Esophagus (tissue), 2 donors: ENCODE data around the gene SIN3A. TPM values are rescaled to one million over a fixed set of nuclear protein-coding genes. Genes with fewer than 3 reads are reported as not detected.
"Not testable (repeated sequence)": the region's sequence is repeated elsewhere in the genome, so short reads cannot be mapped to it uniquely, and the experiment has no call there.

ENCODE experiments used
- H3K27ac ChIP-seq, 2 donors: one replicate each; pipeline ENCODE4 v1.5.1; 2013; ENCODE audit warnings: low read depth in 2 of 2, mild to moderate bottlenecking in 2 of 2, inconsistent platforms in 1 of 2, low read length in 1 of 2, moderate library complexity in 1 of 2
- H3K27me3 ChIP-seq, 2 donors: one replicate each; pipeline ENCODE4 v1.6.1; 2013; ENCODE audit warnings: low read length in 2 of 2, control low read depth in 1 of 2, mild to moderate bottlenecking in 1 of 2; ENCODE audit not compliant: insufficient read depth in 2 of 2, control insufficient read depth in 1 of 2
- H3K36me3 ChIP-seq, 2 donors: one replicate each; pipeline ENCODE4 v1.6.1; 2013; ENCODE audit warnings: low read length in 1 of 2; ENCODE audit not compliant: control insufficient read depth in 2 of 2, insufficient read depth in 2 of 2
- H3K4me1 ChIP-seq, 2 donors: one replicate each; pipeline ENCODE4 v1.6.1; 2013; ENCODE audit warnings: low read length in 1 of 2; ENCODE audit not compliant: control insufficient read depth in 2 of 2, insufficient read depth in 2 of 2
- H3K4me3 ChIP-seq, 2 donors: one replicate each; pipeline ENCODE4 v1.5.1; 2013; ENCODE audit warnings: low read length in 2 of 2, mild to moderate bottlenecking in 2 of 2, low read depth in 1 of 2, moderate library complexity in 1 of 2
- H3K9me3 ChIP-seq, 2 donors: one replicate each; pipeline ENCODE4 v1.6.1; 2013; ENCODE audit warnings: mild to moderate bottlenecking in 2 of 2, low read depth in 1 of 2, low read length in 1 of 2, moderate library complexity in 1 of 2; ENCODE audit not compliant: control insufficient read depth in 2 of 2, insufficient read depth in 1 of 2
- WGBS, 2 donors: extraction: QIAGEN DNeasy Blood & Tissue Kit; methylation state at CpG; one replicate each; pipeline ENCODE4 v1.1.7; 2013; 5-methylcytosine and 5-hydroxymethylcytosine counted together
- polyA plus RNA-seq, 2 donors: library from polyadenylated mRNA; stranded (reverse); fragments of 200-250 nt; gene quantifications; one replicate each; pipeline ENCODE4 v1.2.3, GENCODE V29; 2013
- donor health status: healthy with polysubstance abuse.
- donor health status: Bipolar disorder and iron deficiency.

SIN3A gene
- polyA plus RNA-seq: 10 to 100 TPM in 1 of 2 donors, 1 to 10 TPM in 1; 7.2 to 10.4 TPM

GRCh38 chr15:75451674-75452363, at the start of gene SIN3A:
Gene SIN3A (minus strand): TSS chr15:75451690. CDS start chr15:75430375, 21,315 bp downstream.
- H3K4me1 ChIP-seq: peaks cover 0 to 6% of the 10 kb centered on the region in 2 donors
- 1% methylated on average over 34 to 39 of the region's 39 CpGs for WGBS, 2 donors
- H3K9me3 ChIP-seq: no peaks in the 10 kb centered on the region
- peak within 1 kb of the TSS; percentile 71 to 82 for H3K4me3 ChIP-seq
- H3K27me3 ChIP-seq: no peaks in the 10 kb centered on the region
- H3K27ac ChIP-seq: peak within 1 kb of the TSS; percentile 98 to 100
- H3K36me3 ChIP-seq: no peaks in the 10 kb centered on the region

- Histone ChIP-seq H3K27me3 (no peaks in the 10 kb centered on the region), H3K9me3 (no peaks in the 10 kb centered on the region), H3K27ac (no peak overlapping the region), H3K4me1 (no peaks in the 10 kb centered on the region), H3K4me3 (no peak overlapping the region), H3K36me3 (no peaks in the 10 kb centered on the region)
- WGBS, 2 donors: 92 to 93% methylated on average over 4 of the region's 4 CpGs
These were observed 42.2 kb upstream of the SIN3A start for GRCh38 chr15:75493732-75494131.

GRCh38 chr15:75483961-75484360, 32.5 kb upstream of the SIN3A start:
- no peak overlapping the region for H3K27ac ChIP-seq

GRCh38 chr15:75483556-75483955, 32.1 kb upstream of the SIN3A start:
- H3K4me3 ChIP-seq, H3K4me1 ChIP-seq, H3K27me3 ChIP-seq, H3K27ac ChIP-seq, H3K36me3 ChIP-seq, H3K9me3 ChIP-seq: not testable (repeated sequence)
- 84 to 89% methylated on average over 5 of the region's 5 CpGs for WGBS, 2 donors

More at GRCh38 chr15:75483961-75484360, 32.5 kb upstream of the SIN3A start:
- H3K9me3 ChIP-seq: no peaks in the 10 kb centered on the region
- no peak overlapping the region for H3K4me3 ChIP-seq
- WGBS, 2 donors: 72 to 81% methylated on average over 1 of the region's 1 CpG
- no peaks in the 10 kb centered on the region for H3K4me1 ChIP-seq
- no peaks in the 10 kb centered on the region for H3K27me3 ChIP-seq
- no peaks in the 10 kb centered on the region for H3K36me3 ChIP-seq

GRCh38 chr15:75483106-75483505, 31.6 kb upstream of the SIN3A start:
- Histone ChIP-seq H3K27ac (no peak overlapping the region), H3K4me3 (no peak overlapping the region), H3K4me1 (no peaks in the 10 kb centered on the region), H3K27me3 (no peaks in the 10 kb centered on the region), H3K36me3 (no peaks in the 10 kb centered on the region), H3K9me3 (no peaks in the 10 kb centered on the region)
- WGBS, 2 donors: 97 to 100% methylated on average over 1 of the region's 1 CpG

GRCh38 chr15:75480463-75480862, 29.0 kb upstream of the SIN3A start:
- H3K9me3 ChIP-seq, H3K27me3 ChIP-seq, H3K4me3 ChIP-seq, H3K27ac ChIP-seq, H3K4me1 ChIP-seq, H3K36me3 ChIP-seq: not testable (repeated sequence)
- WGBS, 2 donors: 97 to 98% methylated on average over 40 to 54 of the region's 54 CpGs

- H3K9me3 ChIP-seq: no peaks in the 10 kb centered on the region
- no peaks in the 10 kb centered on the region for H3K36me3 ChIP-seq
- WGBS, 2 donors: 69 to 78% methylated on average over 2 of the region's 2 CpGs
- H3K4me3 ChIP-seq: no peak overlapping the region
- no peak overlapping the region for H3K27ac ChIP-seq
- no peaks in the 10 kb centered on the region for H3K4me1 ChIP-seq
- H3K27me3 ChIP-seq: no peaks in the 10 kb centered on the region
These were observed 28.2 kb upstream of the SIN3A start for GRCh38 chr15:75479670-75480069.

GRCh38 chr15:75477094-75477493, 25.6 kb upstream of the SIN3A start:
- H3K27ac ChIP-seq, H3K9me3 ChIP-seq, H3K4me3 ChIP-seq, H3K4me1 ChIP-seq, H3K36me3 ChIP-seq, H3K27me3 ChIP-seq: not testable (repeated sequence)
- 99% methylated on average over 5 of the region's 5 CpGs for WGBS, 2 donors

- no peaks in the 10 kb centered on the region for H3K27me3 ChIP-seq
- H3K4me1 ChIP-seq: no peaks in the 10 kb centered on the region
- no peak overlapping the region for H3K27ac ChIP-seq
- H3K36me3 ChIP-seq: peaks cover 28 to 29% of the 10 kb centered on the region in 2 donors
- H3K9me3 ChIP-seq: no peaks in the 10 kb centered on the region
- no peak overlapping the region for H3K4me3 ChIP-seq
- 79 to 97% methylated on average over 2 of the region's 2 CpGs for WGBS, 2 donors
These were observed 17.6 kb upstream of the SIN3A start for GRCh38 chr15:75468913-75469598.

- Histone ChIP-seq H3K36me3 (peaks cover 0 to 3% of the 10 kb centered on the region in 2 donors), H3K4me1 (no peaks in the 10 kb centered on the region), H3K4me3 (no peak overlapping the region), H3K27ac (no peak overlapping the region), H3K27me3 (no peaks in the 10 kb centered on the region), H3K9me3 (no peaks in the 10 kb centered on the region)
- WGBS, 2 donors: 72 to 89% methylated on average over 4 of the region's 4 CpGs
These were observed 9.2 kb upstream of the SIN3A start for GRCh38 chr15:75460646-75461045.
